H9 (cell line): ENCODE measurements around the gene OR2B2. TPM values are rescaled to one million over a fixed set of nuclear protein-coding genes. Genes with fewer than 3 reads are reported as not detected.

Source experiments
- DNase-seq: peaks from one replicate; pipeline ENCODE4 v3.0.0-alpha.2; 2017
- H2AFZ ChIP-seq: one replicate; pipeline ENCODE4 v1.6.1; 2013; ENCODE audit warnings: mild to moderate bottlenecking, low read length, control low read depth, moderate library complexity
- H2AK5ac ChIP-seq: 2 replicates; pipeline ENCODE4 v1.6.1; 2013; ENCODE audit warnings: low read length, control low read depth, mixed read lengths; ENCODE audit not compliant: insufficient read length
- H2BK120ac ChIP-seq: one replicate; pipeline ENCODE4 v1.6.1; 2013; ENCODE audit warnings: low read depth, mild to moderate bottlenecking, low read length, control low read depth, inconsistent platforms; ENCODE audit not compliant: poor library complexity, severe bottlenecking
- H2BK12ac ChIP-seq: 2 replicates; pipeline ENCODE4 v1.6.1; 2013; ENCODE audit warnings: low read length, control low read depth, mixed read lengths, low read depth; ENCODE audit not compliant: insufficient read length
- H2BK15ac ChIP-seq: 2 replicates; pipeline ENCODE4 v1.6.1; 2013; ENCODE audit warnings: low read depth, low read length, control low read depth
- H2BK20ac ChIP-seq: one replicate; pipeline ENCODE4 v1.6.1; 2013; ENCODE audit warnings: low read depth, mild to moderate bottlenecking, low read length, control low read depth, inconsistent platforms; ENCODE audit not compliant: poor library complexity, severe bottlenecking
- H2BK5ac ChIP-seq: 2 replicates; pipeline ENCODE4 v1.6.1; 2013; ENCODE audit warnings: low read length, control low read depth, mixed read lengths; ENCODE audit not compliant: insufficient read length
- H3K14ac ChIP-seq: 2 replicates; pipeline ENCODE4 v1.6.1; 2013; ENCODE audit warnings: low read length, control low read depth; ENCODE audit not compliant: insufficient read depth
- H3K18ac ChIP-seq: 2 replicates; pipeline ENCODE4 v1.6.1; 2013; ENCODE audit warnings: low read depth, mild to moderate bottlenecking, mixed read lengths, low read length, control low read depth; ENCODE audit not compliant: insufficient read length
- H3K23ac ChIP-seq: 2 replicates; pipeline ENCODE4 v1.6.1; 2013; ENCODE audit warnings: low read length, control low read depth, mixed read lengths, low read depth; ENCODE audit not compliant: insufficient read length
- H3K23me2 ChIP-seq: 2 replicates; pipeline ENCODE4 v1.6.1; 2013; ENCODE audit warnings: low read depth, mild to moderate bottlenecking, mixed read lengths, low read length, control low read depth; ENCODE audit not compliant: insufficient read length, poor library complexity, severe bottlenecking
- H3K27ac ChIP-seq: 2 replicates; pipeline ENCODE4 v1.5.1; 2013; ENCODE audit warnings: low read length, control low read depth, mixed read lengths, low read depth; ENCODE audit not compliant: insufficient read length
- H3K27me3 ChIP-seq: 2 replicates; pipeline ENCODE4 v1.6.1; 2013; ENCODE audit warnings: low read length, control low read depth, inconsistent platforms; ENCODE audit not compliant: insufficient read depth
- H3K4ac ChIP-seq: 2 replicates; pipeline ENCODE4 v1.6.1; 2013; ENCODE audit warnings: low read depth, mild to moderate bottlenecking, control low read depth, inconsistent platforms, low read length, moderate library complexity
- H3K4me1 ChIP-seq: 2 replicates; pipeline ENCODE4 v1.6.1; 2013; ENCODE audit warnings: low read length, control low read depth, inconsistent platforms; ENCODE audit not compliant: insufficient read depth
- H3K4me2 ChIP-seq: 2 replicates; pipeline ENCODE4 v1.6.1; 2013; ENCODE audit warnings: low read length, control low read depth, mixed read lengths; ENCODE audit not compliant: insufficient read length, insufficient read depth
- H3K56ac ChIP-seq: 2 replicates; pipeline ENCODE4 v1.6.1; 2013; ENCODE audit warnings: low read depth, mild to moderate bottlenecking, mixed read lengths, low read length, control low read depth; ENCODE audit not compliant: insufficient read length
- H3K79me1 ChIP-seq: 2 replicates; pipeline ENCODE4 v1.6.1; 2013; ENCODE audit warnings: low read depth, mild to moderate bottlenecking, moderate library complexity, low read length, control low read depth, inconsistent platforms; ENCODE audit not compliant: insufficient read depth, poor library complexity, severe bottlenecking
- H3K79me2 ChIP-seq: 2 replicates; pipeline ENCODE4 v1.6.1; 2013; ENCODE audit warnings: low read length, control low read depth, inconsistent platforms; ENCODE audit not compliant: insufficient read depth
- H3K9ac ChIP-seq: 2 replicates; pipeline ENCODE4 v1.6.1; 2013; ENCODE audit warnings: low read length, control low read depth, mixed read lengths; ENCODE audit not compliant: insufficient read length; ENCODE audit errors: extremely low read depth
- H3K9me3 ChIP-seq: one replicate; pipeline ENCODE4 v1.6.1; 2013; ENCODE audit warnings: low read depth, low read length, inconsistent platforms; ENCODE audit not compliant: control insufficient read depth
- H3T11ph ChIP-seq: one replicate; pipeline ENCODE4 v1.6.1; 2013; ENCODE audit warnings: mild to moderate bottlenecking, low read length, control low read depth, inconsistent platforms
- H4K20me1 ChIP-seq: one replicate; pipeline ENCODE4 v1.6.1; 2013; ENCODE audit not compliant: control insufficient read depth, insufficient read length, insufficient read depth
- H4K5ac ChIP-seq: 2 replicates; pipeline ENCODE4 v1.6.1; 2013; ENCODE audit warnings: low read depth, mild to moderate bottlenecking, mixed read lengths, low read length, control low read depth; ENCODE audit not compliant: insufficient read length
- H4K8ac ChIP-seq: replicated peaks from 2 replicates; pipeline ENCODE4 v1.6.1; 2013; ENCODE audit warnings: low read length, control low read depth, mixed read lengths, low read depth; ENCODE audit not compliant: insufficient read length
- H4K91ac ChIP-seq: 2 replicates; pipeline ENCODE4 v1.6.1; 2013; ENCODE audit warnings: low read depth, mild to moderate bottlenecking, moderate library complexity, mixed read lengths, low read length, control low read depth; ENCODE audit not compliant: insufficient read length
- H3K27ac Mint-ChIP-seq, 3 experiments: 2 replicates in 2 of 3; 3 replicates in 1 of 3; pipeline ENCODE4 v1.8.0; 2020 to 2021; ENCODE audit warnings: mixed read lengths in 3 of 3, mild to moderate bottlenecking in 1 of 3, moderate library complexity in 1 of 3
- H3K27me3 Mint-ChIP-seq: 2 replicates; pipeline ENCODE4 v1.8.0; 2021; ENCODE audit warnings: low read depth, mild to moderate bottlenecking, moderate library complexity, mixed read lengths
- H3K36me3 Mint-ChIP-seq, 3 experiments: 2 replicates in 2 of 3; 3 replicates in 1 of 3; pipeline ENCODE4 v1.8.0; 2020 to 2021; ENCODE audit warnings: low read depth in 3 of 3, mixed read lengths in 3 of 3; ENCODE audit not compliant: insufficient read depth in 1 of 3
- H3K4me1 Mint-ChIP-seq, 2 experiments: 2 replicates each; pipeline ENCODE4 v1.8.0; 2020; ENCODE audit warnings: mixed read lengths in 2 of 2
- H3K4me3 Mint-ChIP-seq, 2 experiments: 2 replicates in 1 of 2; 3 replicates in 1 of 2; pipeline ENCODE4 v1.8.0; 2020 to 2021; ENCODE audit warnings: mild to moderate bottlenecking in 2 of 2, mixed read lengths in 2 of 2, moderate library complexity in 1 of 2
- H3K9me3 Mint-ChIP-seq, 2 experiments: 2 replicates in 1 of 2; 3 replicates in 1 of 2; pipeline ENCODE4 v1.8.0; 2020; ENCODE audit warnings: mild to moderate bottlenecking in 2 of 2, mixed read lengths in 2 of 2, moderate library complexity in 1 of 2
- CTCF ChIP-seq: fragments of 200-600 bp; sonication (generic); conservative IDR thresholded peaks from 3 replicates; pipeline ENCODE4 v1.8.0; 2021; ENCODE audit warnings: antibody characterized with exemption, mild to moderate bottlenecking
- WGBS: extraction: QIAGEN DNeasy Blood & Tissue Kit; methylation state at CpG from one replicate; pipeline ENCODE4 v1.1.7; 2013; ENCODE audit warnings: missing lambda C conversion rate, low lambda C conversion rate, mixed read lengths; ENCODE audit not compliant: insufficient read length; ENCODE audit errors: extremely low coverage; 5-methylcytosine and 5-hydroxymethylcytosine counted together
- total RNA-seq: library from RNA; stranded (reverse); gene quantifications from 2 replicates; pipeline ENCODE4 v1.2.1, GENCODE V29; 2021

OR2B2 gene
- total RNA-seq, 1 experiment from 2014 or later: not detected

GRCh38 chr6:27891320-27891875 is 20.8 kb downstream of the OR2B2 start:
- H2AFZ ChIP-seq: no peak overlapping the region
- DNase-seq: no peak
- H3K27me3 ChIP-seq: no peaks in the 10 kb centered on the region
- TF ChIP-seq CTCF: no peak
- Mint-ChIP-seq H3K27me3 (peaks cover 9% of the 10 kb centered on the region; the same call in 1 of the 2 replicates), H3K4me3 (no peak overlapping the region), H3K27ac (peak overlapping the region; percentile 99 to 100 (median 99); a peak in 6 of 7 replicates), H3K36me3 (peaks cover 0 to 4% (median 3%) of the 10 kb centered on the region in 3 experiments; a peak in 3 of 7 replicates), H3K4me1 (peaks cover 33 to 35% of the 10 kb centered on the region in 2 experiments), H3K9me3 (peaks cover 0 to 3% of the 10 kb centered on the region in 2 experiments; a peak in 1 of 5 replicates)
- H3T11ph ChIP-seq: no peak overlapping the region
- no peak overlapping the region for H2BK120ac ChIP-seq
- peak overlapping the region; percentile 99 for H3K9ac ChIP-seq
- WGBS: no CpG with 5 or more reads among the region's 7 CpGs
- no peaks in the 10 kb centered on the region for H4K20me1 ChIP-seq
- H3K79me2 ChIP-seq: no peaks in the 10 kb centered on the region
- H3K14ac ChIP-seq: no peak overlapping the region; the same call in 1 of the 2 replicates
- no peak overlapping the region for H4K91ac ChIP-seq
- H3K18ac ChIP-seq: no peak overlapping the region
- H3K4me1 ChIP-seq: peaks cover 5% of the 10 kb centered on the region
- no peaks in the 10 kb centered on the region for H3K9me3 ChIP-seq
- no peaks in the 10 kb centered on the region for H3K79me1 ChIP-seq
- H3K23ac ChIP-seq: no peak overlapping the region
- H2BK20ac ChIP-seq: no peak overlapping the region
- H3K4ac ChIP-seq: no peak overlapping the region
- H3K56ac ChIP-seq: no peak overlapping the region
- H3K23me2 ChIP-seq: peaks cover 19% of the 10 kb centered on the region
- no peak overlapping the region for H2BK5ac ChIP-seq
- H2BK15ac ChIP-seq: no peak overlapping the region
- H2BK12ac ChIP-seq: no peak overlapping the region
- H3K27ac ChIP-seq: peak overlapping the region; percentile 80
- no peak overlapping the region for H4K5ac ChIP-seq
- H3K4me2 ChIP-seq: peak overlapping the region; percentile 62
- H2AK5ac ChIP-seq: no peak overlapping the region
- H4K8ac ChIP-seq: no peak overlapping the region
